Lung (tissue), 12 donors: ENCODE measurements around the gene CEP85. TPM values are rescaled to one million over a fixed set of nuclear protein-coding genes. Genes with fewer than 3 reads are reported as not detected.
A peak's percentile ranks its signal among the peaks of the same experiment; 100 is the strongest.

Experiments used
- ATAC-seq: fragments of 200-7000 bp; cut with Tn5 transposase; one replicate; pipeline ENCODE4 v1.9.1; 2020; ENCODE audit warnings: moderate number of reproducible peaks; ENCODE audit not compliant: insufficient read depth, low FRiP score
- DNase-seq, 3 donors: peaks; one replicate each; pipeline ENCODE4 v3.0.0-alpha.2; 2013 to 2017
- H3K27ac ChIP-seq, 2 donors: one replicate each; pipeline ENCODE4 v1.5.1; 2013; ENCODE audit warnings: mild to moderate bottlenecking in 2 of 2, moderate library complexity in 2 of 2, control low read depth in 1 of 2, inconsistent platforms in 1 of 2, low read depth in 1 of 2, low read length in 1 of 2
- H3K27me3 ChIP-seq, 3 donors: one replicate each; pipeline ENCODE4 v1.5.1; 2013; ENCODE audit warnings: low read length in 2 of 3; ENCODE audit not compliant: control insufficient read depth in 3 of 3, insufficient read depth in 3 of 3
- H3K36me3 ChIP-seq, 4 donors: one replicate each; pipeline ENCODE4 v1.5.1; 2013; ENCODE audit warnings: low read length in 4 of 4, mild to moderate bottlenecking in 1 of 4, moderate library complexity in 1 of 4; ENCODE audit not compliant: control insufficient read depth in 4 of 4, insufficient read depth in 4 of 4
- H3K4me1 ChIP-seq, 5 donors: one replicate each; pipeline ENCODE4 v1.5.1; 2013; ENCODE audit warnings: low read length in 5 of 5, mild to moderate bottlenecking in 2 of 5, moderate library complexity in 1 of 5; ENCODE audit not compliant: control insufficient read depth in 5 of 5, insufficient read depth in 5 of 5
- H3K4me3 ChIP-seq: one replicate; pipeline ENCODE4 v1.5.1; 2013; ENCODE audit warnings: mild to moderate bottlenecking, control low read depth, moderate library complexity
- H3K9ac ChIP-seq, 2 donors: one replicate each; pipeline ENCODE4 v1.5.1; 2013; ENCODE audit warnings: low read length in 2 of 2, control low read depth in 1 of 2; ENCODE audit not compliant: insufficient read depth in 1 of 2
- H3K9me3 ChIP-seq, 4 donors: one replicate each; pipeline ENCODE4 v1.5.1; 2013; ENCODE audit warnings: low read length in 3 of 4, mild to moderate bottlenecking in 1 of 4, moderate library complexity in 1 of 4; ENCODE audit not compliant: control insufficient read depth in 4 of 4, insufficient read depth in 3 of 4
- WGBS, 2 donors: extraction: QIAGEN DNeasy Blood & Tissue Kit; methylation state at CpG; one replicate each; pipeline ENCODE4 v1.1.7; 2013; 5-methylcytosine and 5-hydroxymethylcytosine counted together
- polyA plus RNA-seq, 2 donors: library from polyadenylated mRNA; stranded (reverse); fragments of 200-250 nt; gene quantifications; one replicate each; pipeline ENCODE4 v1.2.1, GENCODE V29; 2013
- total RNA-seq, 2 donors: library from RNA; depleted of rRNA in 1 of 2; stranded (reverse); fragments of >200 nt in 1 of 2; gene quantifications; one replicate each; pipeline ENCODE4 v1.2.1, GENCODE V29; 2014 to 2021
- TF ChIP-seq, protein P1 (sequence below): IDR thresholded peaks from 2 replicates; pipeline ENCODE4 v1.5.1; 2012; ENCODE audit warnings: mild to moderate bottlenecking; ENCODE audit errors: control extremely low read depth, extremely low read depth
- donor health status: control.
- donor health status: control.
- donor health status: Bipolar disorder and iron deficiency.
- donor health status: healthy.
- donor health status: DM: yes; HTN: yes; CAD: no.

CEP85 gene
- total and polyA plus RNA-seq, 4 donors: 5.4 to 10.8 (median 7.8) TPM

DNA sequence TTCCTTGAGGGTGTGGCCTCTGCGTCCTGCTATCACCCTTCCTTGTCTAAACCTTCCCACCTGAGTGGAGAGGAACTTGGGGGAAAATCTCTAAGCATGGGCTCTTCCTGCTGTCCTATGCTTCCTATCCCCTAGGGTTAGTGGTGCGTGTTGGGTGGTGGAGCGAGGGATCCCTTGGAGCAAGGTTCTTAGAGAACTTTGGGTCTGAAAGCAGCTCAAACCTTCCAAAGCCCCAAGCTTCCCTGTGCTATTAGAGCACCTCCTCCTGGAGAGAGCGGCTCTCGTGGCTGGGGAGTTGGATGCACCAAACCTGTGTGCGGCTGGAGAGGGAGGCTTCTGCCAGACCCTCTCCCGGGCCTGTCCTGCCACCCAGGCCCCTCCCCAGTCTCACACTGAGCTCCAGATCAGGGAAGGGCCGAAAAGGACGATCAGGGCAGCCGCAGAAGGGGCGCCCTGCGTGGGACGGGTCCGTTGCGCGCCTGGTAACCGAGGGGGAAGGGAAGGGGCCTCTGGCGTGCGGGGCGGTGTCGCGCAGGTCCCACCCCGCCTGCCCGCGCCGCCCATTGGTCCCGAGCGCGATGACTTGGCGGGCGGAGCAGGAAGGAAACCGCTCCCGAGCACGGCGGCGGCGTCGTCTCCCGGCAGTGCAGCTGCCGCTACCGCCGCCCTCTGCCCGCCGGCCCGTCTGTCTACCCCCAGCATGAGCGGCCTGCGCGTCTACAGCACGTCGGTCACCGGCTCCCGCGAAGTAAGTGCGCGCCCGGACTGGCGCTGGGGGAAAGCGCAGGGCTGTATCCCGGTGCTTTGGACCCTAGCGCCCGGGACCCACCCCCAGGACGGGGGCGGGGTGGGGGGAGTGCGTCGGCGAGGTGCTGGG is 45.7 kb downstream of the CEP85 start, which contains the start of gene SH3BGRL3:
SH3BGRL3 (plus strand) TSS at position 631 of the 877 bp plus-strand sequence; CDS start at position 701, 70 bp downstream.
- peak within 1 kb of the TSS; percentile 29 to 73 for H3K9ac ChIP-seq
- WGBS, 2 donors: 1% methylated on average over 54 to 66 of the region's 66 CpGs
- peak; percentile 81 for ATAC-seq
- no peaks in the 10 kb centered on the region for H3K9me3 ChIP-seq
- H3K36me3 ChIP-seq: peaks cover 0 to 20% (median 11%) of the 10 kb centered on the region in 4 donors
- TF ChIP-seq, protein P1, sequence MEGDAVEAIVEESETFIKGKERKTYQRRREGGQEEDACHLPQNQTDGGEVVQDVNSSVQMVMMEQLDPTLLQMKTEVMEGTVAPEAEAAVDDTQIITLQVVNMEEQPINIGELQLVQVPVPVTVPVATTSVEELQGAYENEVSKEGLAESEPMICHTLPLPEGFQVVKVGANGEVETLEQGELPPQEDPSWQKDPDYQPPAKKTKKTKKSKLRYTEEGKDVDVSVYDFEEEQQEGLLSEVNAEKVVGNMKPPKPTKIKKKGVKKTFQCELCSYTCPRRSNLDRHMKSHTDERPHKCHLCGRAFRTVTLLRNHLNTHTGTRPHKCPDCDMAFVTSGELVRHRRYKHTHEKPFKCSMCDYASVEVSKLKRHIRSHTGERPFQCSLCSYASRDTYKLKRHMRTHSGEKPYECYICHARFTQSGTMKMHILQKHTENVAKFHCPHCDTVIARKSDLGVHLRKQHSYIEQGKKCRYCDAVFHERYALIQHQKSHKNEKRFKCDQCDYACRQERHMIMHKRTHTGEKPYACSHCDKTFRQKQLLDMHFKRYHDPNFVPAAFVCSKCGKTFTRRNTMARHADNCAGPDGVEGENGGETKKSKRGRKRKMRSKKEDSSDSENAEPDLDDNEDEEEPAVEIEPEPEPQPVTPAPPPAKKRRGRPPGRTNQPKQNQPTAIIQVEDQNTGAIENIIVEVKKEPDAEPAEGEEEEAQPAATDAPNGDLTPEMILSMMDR: no peak
- peak; percentile 87 to 93 (median 90) for DNase-seq
- no peaks in the 10 kb centered on the region for H3K27me3 ChIP-seq
- peaks cover 9 to 46% (median 31%) of the 10 kb centered on the region in 5 donors for H3K4me1 ChIP-seq
- peak within 1 kb of the TSS; percentile 87 for H3K4me3 ChIP-seq
- H3K27ac ChIP-seq: peak within 1 kb of the TSS; percentile 96 to 97

DNA sequence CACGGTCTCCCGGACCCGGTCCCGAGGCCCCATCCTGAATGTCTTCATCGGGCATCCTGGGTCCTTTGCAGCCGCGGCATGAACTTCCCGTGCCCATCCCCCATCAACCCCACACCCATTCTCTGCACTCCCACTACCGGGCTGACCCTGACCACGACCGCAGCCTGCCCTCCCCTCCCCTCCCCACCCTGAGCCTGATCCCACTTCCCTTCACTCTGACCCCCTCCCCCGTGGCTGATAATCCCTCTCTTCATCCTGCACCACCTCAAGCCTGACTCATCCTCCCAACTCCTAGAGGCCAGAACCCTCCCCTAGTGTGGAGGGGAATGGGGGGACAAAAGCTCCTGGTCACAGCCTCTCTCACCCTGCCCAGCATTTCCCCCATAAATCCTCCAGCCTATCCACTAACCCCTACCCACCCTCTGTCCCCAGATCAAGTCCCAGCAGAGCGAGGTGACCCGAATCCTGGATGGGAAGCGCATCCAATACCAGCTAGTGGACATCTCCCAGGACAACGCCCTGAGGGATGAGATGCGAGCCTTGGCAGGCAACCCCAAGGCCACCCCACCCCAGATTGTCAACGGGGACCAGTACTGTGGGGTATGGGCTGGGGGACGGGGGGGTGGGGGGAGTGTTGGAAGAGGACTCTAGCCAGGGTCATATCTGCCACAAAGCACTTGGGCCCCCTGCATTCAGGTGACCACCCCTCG is 46.5 kb downstream of the CEP85 start:
- Histone ChIP-seq H3K9me3 (no peaks in the 10 kb centered on the region), H3K4me1 (peaks cover 9 to 51% (median 31%) of the 10 kb centered on the region in 5 donors), H3K27ac (peak overlapping the region; percentile 96 to 97), H3K36me3 (peaks cover 0 to 20% (median 10%) of the 10 kb centered on the region in 4 donors), H3K27me3 (no peaks in the 10 kb centered on the region), H3K4me3 (peak overlapping the region; percentile 87), H3K9ac (peak overlapping the region in 1 of 2 donors; percentile 19)
- WGBS, 2 donors: 33 to 44% methylated on average over 16 to 20 of the region's 20 CpGs
- ATAC-seq: no peak
- TF ChIP-seq, protein P1: no peak
- DNase-seq: no peak

DNA sequence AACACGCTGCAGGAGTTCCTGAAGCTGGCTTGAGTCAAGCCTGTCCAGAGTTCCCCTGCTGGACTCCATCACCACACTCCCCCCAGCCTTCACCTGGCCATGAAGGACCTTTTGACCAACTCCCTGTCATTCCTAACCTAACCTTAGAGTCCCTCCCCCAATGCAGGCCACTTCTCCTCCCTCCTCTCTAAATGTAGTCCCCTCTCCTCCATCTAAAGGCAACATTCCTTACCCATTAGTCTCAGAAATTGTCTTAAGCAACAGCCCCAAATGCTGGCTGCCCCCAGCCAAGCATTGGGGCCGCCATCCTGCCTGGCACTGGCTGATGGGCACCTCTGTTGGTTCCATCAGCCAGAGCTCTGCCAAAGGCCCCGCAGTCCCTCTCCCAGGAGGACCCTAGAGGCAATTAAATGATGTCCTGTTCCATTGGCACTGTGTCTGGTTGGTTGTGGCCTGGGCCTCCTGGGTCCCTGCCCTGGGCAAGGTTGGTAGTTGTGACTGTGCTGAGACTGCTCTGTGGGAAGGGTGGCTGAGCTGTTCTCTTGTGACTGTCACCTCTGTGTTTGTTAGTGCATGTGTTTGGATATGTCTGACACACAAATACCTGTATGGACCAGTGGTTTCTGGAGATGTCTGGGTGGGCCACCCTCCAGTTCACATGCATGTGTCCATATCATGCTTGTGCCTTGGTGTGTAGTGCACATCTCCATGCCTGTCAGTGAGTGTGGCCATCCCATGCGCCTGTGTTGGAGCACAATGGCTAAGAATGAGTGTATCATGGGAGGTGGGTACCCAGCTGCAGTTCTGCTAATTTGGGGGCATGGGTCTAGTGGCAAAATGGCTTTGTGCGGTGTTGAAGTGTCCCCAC is 47.3 kb downstream of the CEP85 start:
- 91 to 94% methylated on average over 5 of the region's 5 CpGs for WGBS, 2 donors
- peaks cover 0 to 20% (median 10%) of the 10 kb centered on the region in 4 donors for H3K36me3 ChIP-seq
- H3K27ac ChIP-seq: peak overlapping the region; percentile 62 to 96
- TF ChIP-seq, protein P1: no peak
- DNase-seq (no peak), ATAC-seq (no peak)
- no peaks in the 10 kb centered on the region for H3K9me3 ChIP-seq
- H3K9ac ChIP-seq: no peak overlapping the region
- H3K27me3 ChIP-seq: no peaks in the 10 kb centered on the region
- peaks cover 9 to 49% (median 26%) of the 10 kb centered on the region in 5 donors for H3K4me1 ChIP-seq
- H3K4me3 ChIP-seq: no peak overlapping the region
